Mucosa of stomach (tissue), 1 donor: Measurements from ENCODE around the gene APOLD1.

Source experiments
- H3K27me3 ChIP-seq: one replicate; pipeline ENCODE4 v1.7.0; 2013; ENCODE audit warnings: mild to moderate bottlenecking, low read length; ENCODE audit not compliant: control insufficient read depth, insufficient read depth
- H3K36me3 ChIP-seq: one replicate; pipeline ENCODE4 v1.7.0; 2013; ENCODE audit warnings: low read length; ENCODE audit not compliant: control insufficient read depth, insufficient read depth
- H3K4me1 ChIP-seq: one replicate; pipeline ENCODE4 v1.7.0; 2013; ENCODE audit warnings: mild to moderate bottlenecking, low read length; ENCODE audit not compliant: control insufficient read depth, insufficient read depth
- H3K4me3 ChIP-seq: one replicate; pipeline ENCODE4 v1.7.0; 2013; ENCODE audit warnings: low read length
- H3K9ac ChIP-seq: one replicate; pipeline ENCODE4 v1.7.0; 2013; ENCODE audit warnings: mild to moderate bottlenecking, low read length, moderate library complexity
- H3K9me3 ChIP-seq: one replicate; pipeline ENCODE4 v1.7.0; 2013; ENCODE audit warnings: mild to moderate bottlenecking, low read length, moderate library complexity; ENCODE audit not compliant: control insufficient read depth
- donor health status: Pancreatic carcinoma.

The APOLD1 gene

GRCh38 chr12:12759234-12759915 lies 26.1 kb upstream of the APOLD1 start:
- no peak overlapping the region for H3K4me3 ChIP-seq
- H3K27me3 ChIP-seq, result no peaks in the 10 kb centered on the region
- no peaks in the 10 kb centered on the region for H3K36me3 ChIP-seq
- H3K4me1 ChIP-seq, result peaks cover 11% of the 10 kb centered on the region
- H3K9me3 ChIP-seq, result no peaks in the 10 kb centered on the region
- H3K9ac ChIP-seq, result no peak overlapping the region

GRCh38 chr12:12764824-12765223 lies 20.6 kb upstream of the APOLD1 start:
- H3K36me3 ChIP-seq, result no peaks in the 10 kb centered on the region
- H3K4me1 ChIP-seq, result no peaks in the 10 kb centered on the region
- H3K27me3 ChIP-seq, result no peaks in the 10 kb centered on the region
- no peaks in the 10 kb centered on the region for H3K9me3 ChIP-seq
- H3K4me3 ChIP-seq, result no peak overlapping the region
- no peak overlapping the region for H3K9ac ChIP-seq

- no peaks in the 10 kb centered on the region for H3K4me1 ChIP-seq
Measured at GRCh38 chr12:12770262-12770661, 15.2 kb upstream of the APOLD1 start.

GRCh38 chr12:12774791-12775190 lies 10.7 kb upstream of the APOLD1 start:
- H3K4me3 ChIP-seq, result no peak overlapping the region
- H3K27me3 ChIP-seq, result peaks cover 11% of the 10 kb centered on the region
- no peak overlapping the region for H3K9ac ChIP-seq
- no peaks in the 10 kb centered on the region for H3K9me3 ChIP-seq
- H3K4me1 ChIP-seq, result no peaks in the 10 kb centered on the region
- no peaks in the 10 kb centered on the region for H3K36me3 ChIP-seq

More at GRCh38 chr12:12770262-12770661, 15.2 kb upstream of the APOLD1 start:
- no peaks in the 10 kb centered on the region for H3K27me3 ChIP-seq
- no peaks in the 10 kb centered on the region for H3K36me3 ChIP-seq
- no peaks in the 10 kb centered on the region for H3K9me3 ChIP-seq
- no peak overlapping the region for H3K4me3 ChIP-seq
- no peak overlapping the region for H3K9ac ChIP-seq

- Histone ChIP-seq H3K36me3 (no peaks in the 10 kb centered on the region), H3K9me3 (no peaks in the 10 kb centered on the region), H3K4me1 (no peaks in the 10 kb centered on the region), H3K27me3 (peaks cover 11% of the 10 kb centered on the region), H3K4me3 (no peak overlapping the region), H3K9ac (no peak overlapping the region)
Measured at GRCh38 chr12:12776261-12776660, 9.2 kb upstream of the APOLD1 start.

- Histone ChIP-seq H3K4me1 (no peaks in the 10 kb centered on the region), H3K27me3 (peaks cover 11% of the 10 kb centered on the region), H3K9me3 (no peaks in the 10 kb centered on the region), H3K9ac (no peak overlapping the region), H3K4me3 (no peak overlapping the region), H3K36me3 (no peaks in the 10 kb centered on the region)
Measured at GRCh38 chr12:12777092-12777491, 8.4 kb upstream of the APOLD1 start.

GRCh38 chr12:12779007-12779406 lies 6.5 kb upstream of the APOLD1 start:
- Histone ChIP-seq H3K9me3 (no peaks in the 10 kb centered on the region), H3K27me3 (peaks cover 11% of the 10 kb centered on the region), H3K36me3 (no peaks in the 10 kb centered on the region)

GRCh38 chr12:12779529-12779928 lies 5.9 kb upstream of the APOLD1 start:
- Histone ChIP-seq H3K4me1 (no peaks in the 10 kb centered on the region), H3K4me3 (no peak overlapping the region), H3K9ac (no peak overlapping the region), H3K27me3 (peaks cover 11% of the 10 kb centered on the region), H3K9me3 (no peaks in the 10 kb centered on the region), H3K36me3 (no peaks in the 10 kb centered on the region)

More at GRCh38 chr12:12779007-12779406, 6.5 kb upstream of the APOLD1 start:
- H3K9ac ChIP-seq, result no peak overlapping the region
- H3K4me1 ChIP-seq, result no peaks in the 10 kb centered on the region
- H3K4me3 ChIP-seq, result no peak overlapping the region

- Histone ChIP-seq H3K27me3 (no peaks in the 10 kb centered on the region), H3K36me3 (no peaks in the 10 kb centered on the region), H3K9ac (no peak overlapping the region), H3K4me3 (no peak overlapping the region), H3K4me1 (peaks cover 16% of the 10 kb centered on the region), H3K9me3 (no peaks in the 10 kb centered on the region)
Measured at GRCh38 chr12:12784116-12784515, 1.3 kb upstream of the APOLD1 start.

- Histone ChIP-seq H3K4me1 (peaks cover 16% of the 10 kb centered on the region), H3K4me3 (peak overlapping the region; percentile 60)
Measured at GRCh38 chr12:12786351-12786705, 869 bp downstream of the APOLD1 start.

GRCh38 chr12:12786706-12787601 lies 1.5 kb downstream of the APOLD1 start:
- Histone ChIP-seq H3K4me1 (peaks cover 20% of the 10 kb centered on the region), H3K4me3 (peak overlapping the region; percentile 60), H3K36me3 (no peaks in the 10 kb centered on the region), H3K27me3 (no peaks in the 10 kb centered on the region), H3K9me3 (no peaks in the 10 kb centered on the region), H3K9ac (peak overlapping the region; percentile 77)

More at GRCh38 chr12:12786351-12786705, 869 bp downstream of the APOLD1 start:
- no peaks in the 10 kb centered on the region for H3K36me3 ChIP-seq
- H3K9me3 ChIP-seq, result no peaks in the 10 kb centered on the region
- peak overlapping the region; percentile 77 for H3K9ac ChIP-seq
- no peaks in the 10 kb centered on the region for H3K27me3 ChIP-seq

GRCh38 chr12:12788131-12788530 lies 2.7 kb downstream of the APOLD1 start:
- no peaks in the 10 kb centered on the region for H3K36me3 ChIP-seq
- H3K4me3 ChIP-seq, result no peak overlapping the region
- peaks cover 23% of the 10 kb centered on the region for H3K4me1 ChIP-seq
- no peaks in the 10 kb centered on the region for H3K9me3 ChIP-seq
- H3K27me3 ChIP-seq, result no peaks in the 10 kb centered on the region
- peak overlapping the region; percentile 77 for H3K9ac ChIP-seq
